NCI-H1092 (cell line): ENCODE measurements around the gene PPM1D.
"Not testable (repeated sequence)": the region's sequence is repeated elsewhere in the genome, so short reads cannot be mapped to it uniquely, and the experiment has no call there.

Experiments used
- DNase-seq: peaks from one replicate; lab custom pipeline; 2025; lab: John Stamatoyannopoulos, UW

PPM1D gene

DNA sequence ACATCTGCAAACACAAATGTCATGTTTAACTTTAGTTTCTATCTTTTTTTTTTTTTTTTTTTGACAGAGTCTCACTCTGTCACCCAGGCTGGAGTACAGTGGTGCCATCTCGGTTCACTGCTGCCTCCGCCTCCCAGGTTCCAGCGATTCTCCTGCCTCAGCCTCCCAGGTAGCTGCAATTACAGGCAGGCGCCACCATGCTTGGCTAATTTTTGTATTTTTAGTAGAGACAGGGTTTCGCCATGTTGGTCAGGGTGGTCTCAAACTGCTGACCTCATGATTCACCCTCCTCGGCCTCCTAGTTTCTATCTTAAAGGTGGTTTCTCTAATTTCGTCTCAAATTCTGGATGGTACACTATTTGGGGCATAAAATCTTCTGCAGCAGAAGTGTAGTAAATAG is 5.8 kb upstream of the PPM1D start:
- not testable (repeated sequence) for DNase-seq

DNA sequence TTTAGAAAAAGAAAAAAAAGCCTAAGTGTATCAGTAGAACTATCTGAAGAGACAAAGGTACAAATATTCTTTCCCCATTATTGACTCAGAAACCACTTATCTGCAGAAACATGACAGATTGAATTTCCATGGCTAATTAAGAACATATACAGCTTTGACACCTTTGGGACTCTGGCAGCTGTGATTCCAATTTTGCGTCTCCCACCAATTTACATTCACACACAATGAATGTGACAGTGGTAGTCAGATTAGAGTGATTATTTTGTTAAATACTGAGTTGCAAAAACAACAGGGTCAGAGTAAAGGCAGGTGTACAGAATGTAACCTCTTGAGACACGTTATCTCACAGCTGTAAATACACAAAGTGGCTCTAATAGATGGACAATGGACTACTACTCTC is 5.3 kb upstream of the PPM1D start:
- DNase-seq: no peak

GRCh38 chr17:60597297-60597696 is 2.7 kb upstream of the PPM1D start:
- no peak for DNase-seq

DNA sequence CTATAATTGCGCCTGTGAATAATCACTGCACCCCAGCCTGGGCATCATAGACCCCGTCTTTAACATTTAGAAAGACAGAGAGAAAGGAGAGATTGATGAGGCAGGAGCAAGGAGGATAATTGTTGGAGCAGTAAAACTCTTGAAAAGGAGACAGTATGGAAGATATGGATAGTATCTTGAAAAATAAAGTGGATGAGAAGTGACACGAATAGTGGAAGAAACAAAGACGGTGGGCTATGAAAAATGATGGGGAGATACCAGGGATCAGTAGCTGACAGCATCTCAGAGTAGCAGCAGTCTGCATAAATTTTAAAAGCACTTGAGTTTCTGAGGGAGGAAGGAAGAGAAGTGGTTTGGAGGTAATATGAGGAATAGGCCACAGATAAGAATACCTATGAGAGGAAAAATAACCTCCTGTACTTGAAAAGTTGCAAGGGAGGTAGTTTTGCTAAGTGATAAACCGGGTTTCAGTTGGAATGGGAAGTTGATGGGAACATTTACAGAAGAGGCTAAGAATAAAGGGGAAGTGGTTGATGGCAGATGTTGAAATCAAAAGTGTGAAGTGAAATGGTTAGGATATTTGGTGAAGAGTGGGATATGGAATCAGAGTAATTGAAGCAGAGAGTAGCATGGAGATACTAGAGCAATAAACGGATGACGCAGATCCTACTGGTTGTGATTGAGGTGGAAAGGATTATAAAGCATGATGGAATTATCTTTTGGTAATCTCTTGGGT is 1.8 kb upstream of the PPM1D start:
- no peak for DNase-seq

DNA sequence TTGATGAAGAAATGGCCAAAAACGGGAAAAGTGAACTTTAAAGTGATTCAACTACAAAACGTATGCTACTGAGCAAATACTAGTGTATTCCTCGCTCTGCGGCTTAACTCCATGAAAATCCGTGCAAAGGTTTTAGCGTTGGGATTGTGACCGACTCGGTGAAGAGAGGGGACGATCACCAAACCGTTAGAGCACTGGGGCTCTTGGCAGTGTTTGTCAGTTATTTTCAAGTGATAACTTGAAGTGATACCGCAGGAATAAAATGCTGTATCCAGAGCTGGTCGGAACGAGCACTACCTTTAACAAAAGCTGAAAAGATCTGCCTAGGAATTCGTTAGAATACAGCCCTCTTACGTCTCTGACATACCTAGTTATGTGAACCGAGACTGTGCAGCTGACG is 773 bp upstream of the PPM1D start:
- DNase-seq: no peak

DNA sequence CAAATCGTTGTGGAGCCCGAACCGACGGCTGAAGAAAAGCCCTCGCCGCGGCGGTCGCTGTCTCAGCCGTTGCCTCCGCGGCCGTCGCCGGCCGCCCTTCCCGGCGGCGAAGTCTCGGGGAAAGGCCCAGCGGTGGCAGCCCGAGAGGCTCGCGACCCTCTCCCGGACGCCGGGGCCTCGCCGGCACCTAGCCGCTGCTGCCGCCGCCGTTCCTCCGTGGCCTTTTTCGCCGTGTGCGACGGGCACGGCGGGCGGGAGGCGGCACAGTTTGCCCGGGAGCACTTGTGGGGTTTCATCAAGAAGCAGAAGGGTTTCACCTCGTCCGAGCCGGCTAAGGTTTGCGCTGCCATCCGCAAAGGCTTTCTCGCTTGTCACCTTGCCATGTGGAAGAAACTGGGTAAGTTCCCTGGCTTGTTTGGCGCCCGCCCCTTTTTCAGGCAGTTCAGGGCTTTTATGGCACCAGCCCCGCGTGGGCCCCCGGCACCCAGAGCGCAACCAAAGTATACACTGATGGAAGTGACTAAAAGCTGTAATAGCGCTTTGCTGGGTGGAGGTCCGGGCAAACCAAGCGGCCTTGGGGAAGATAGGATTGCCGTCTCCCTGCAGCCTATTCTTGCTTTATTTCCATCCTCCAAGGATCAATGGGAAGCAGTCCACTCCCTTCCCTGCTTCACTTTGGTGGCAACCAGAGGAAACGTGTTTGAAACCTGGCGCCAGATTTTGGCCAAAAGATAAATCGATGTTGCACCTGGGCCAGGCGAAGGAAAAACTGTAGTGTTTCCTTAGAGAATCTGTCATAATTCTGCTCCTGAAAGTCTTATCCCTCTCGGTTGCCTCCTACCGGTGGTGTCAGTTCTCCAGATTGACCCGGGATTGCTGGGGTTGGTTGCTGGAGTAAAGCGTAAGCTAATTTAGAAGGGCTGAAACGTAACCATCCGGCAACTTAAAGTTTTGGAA is 775 bp downstream of the PPM1D start:
- peak; percentile 39 for DNase-seq

- peak; percentile 28 for DNase-seq
These were observed 1.7 kb downstream of the PPM1D start for GRCh38 chr17:60601447-60602384.

- no peak for DNase-seq
These were observed 2.4 kb downstream of the PPM1D start for GRCh38 chr17:60602385-60602742.

DNA sequence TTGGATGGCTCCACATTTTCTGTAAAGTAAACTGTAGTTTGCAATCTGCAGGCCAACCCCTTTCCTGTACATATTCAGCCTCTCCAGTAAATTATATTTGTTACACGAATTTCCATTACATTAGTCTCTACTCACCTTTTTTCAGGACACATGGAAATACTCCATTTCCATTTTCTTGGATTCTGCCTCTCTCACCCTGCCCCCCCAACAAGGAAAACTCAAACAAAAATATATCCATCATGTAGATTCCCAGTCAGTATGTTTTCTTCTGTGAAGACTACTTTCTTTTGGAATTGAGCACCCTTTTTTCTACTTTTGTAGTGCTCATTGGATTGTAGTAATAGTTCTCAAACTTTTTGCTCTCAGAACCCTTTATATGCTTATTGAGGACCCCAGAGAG is 2.9 kb downstream of the PPM1D start:
- DNase-seq: no peak

DNA sequence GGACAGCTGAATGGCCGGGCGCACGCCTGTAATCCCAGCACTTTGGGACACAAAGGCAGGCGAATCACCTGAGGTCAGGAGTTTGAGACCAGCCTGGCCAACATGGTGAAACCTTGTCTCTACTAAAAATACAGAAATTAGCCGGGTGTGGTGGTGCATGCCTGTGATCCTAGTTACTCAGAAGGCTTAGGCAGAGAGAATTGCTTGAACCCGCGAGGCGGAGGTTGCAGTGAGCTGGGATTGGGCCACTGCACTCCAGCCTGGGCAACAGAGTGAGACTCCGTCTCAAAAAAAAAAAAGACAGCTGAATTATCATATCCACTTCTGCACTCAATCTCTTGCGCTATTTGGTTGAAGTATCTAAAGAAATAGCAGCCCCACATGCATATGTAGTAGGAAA is 3.5 kb downstream of the PPM1D start:
- not testable (repeated sequence) for DNase-seq

GRCh38 chr17:60604686-60605334 is 4.8 kb downstream of the PPM1D start:
- no peak for DNase-seq

GRCh38 chr17:60606036-60606435 is 6.0 kb downstream of the PPM1D start:
- DNase-seq: no peak

DNA sequence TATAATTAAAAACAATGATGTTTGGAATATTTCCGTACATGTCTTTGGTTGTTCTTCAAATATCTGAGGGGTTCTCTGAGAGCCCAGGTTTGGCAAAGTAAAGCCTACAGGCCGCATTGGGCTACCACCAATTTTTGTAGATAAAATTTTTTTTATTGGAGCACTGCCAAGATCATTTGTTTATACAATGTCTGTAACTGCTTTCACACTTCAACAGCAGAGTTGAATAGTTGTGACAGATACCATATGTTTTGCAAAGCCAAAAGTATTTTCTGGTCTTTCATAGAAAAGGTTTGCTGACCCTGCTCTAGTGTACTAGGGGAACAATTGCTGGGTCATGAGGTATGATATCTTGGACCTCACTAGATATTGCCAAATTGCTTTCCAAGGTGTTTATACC is 10.5 kb downstream of the PPM1D start:
- DNase-seq: no peak

DNA sequence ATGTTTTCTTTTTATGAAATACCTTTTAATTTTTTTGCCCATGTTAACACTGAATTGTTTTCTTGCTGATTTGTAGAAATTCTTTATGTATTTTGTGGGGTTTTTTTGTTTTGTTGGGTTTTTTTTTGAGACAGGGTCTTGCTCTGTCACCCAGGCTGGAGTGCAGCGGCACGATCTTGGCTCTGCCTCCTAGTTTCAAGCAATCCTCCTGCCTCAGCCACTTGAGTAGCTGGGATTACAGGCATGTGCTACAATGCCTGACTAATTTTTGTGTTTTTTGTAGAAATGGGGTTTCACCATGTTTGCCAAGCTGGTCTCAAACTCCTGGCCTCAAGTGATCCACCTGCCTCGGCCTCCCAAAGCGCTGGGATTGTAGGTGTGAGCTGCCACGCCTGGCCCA is 11.3 kb downstream of the PPM1D start:
- DNase-seq: not testable (repeated sequence)

DNA sequence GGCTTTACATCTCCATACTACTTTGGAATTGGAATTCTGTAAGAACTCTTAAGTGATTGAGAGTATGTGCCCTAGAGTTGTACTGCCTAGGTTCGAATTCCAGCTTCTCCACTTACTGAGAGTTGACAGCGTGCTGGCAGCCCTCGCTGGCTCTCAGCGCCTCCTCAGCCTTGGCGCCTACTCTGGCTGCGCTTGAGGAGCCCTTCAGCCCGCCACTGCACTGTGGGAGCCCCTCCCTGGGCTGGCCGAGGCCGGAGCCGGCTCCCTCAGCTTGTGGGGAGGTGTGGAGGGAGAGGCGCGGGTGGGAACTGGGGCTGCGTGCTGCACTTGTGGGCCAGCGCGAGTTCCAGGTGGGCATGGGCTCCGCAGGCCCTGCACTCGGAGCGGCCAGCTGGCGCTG is 13.3 kb downstream of the PPM1D start:
- DNase-seq: no peak

- DNase-seq: not testable (repeated sequence)
These were observed 13.8 kb downstream of the PPM1D start for GRCh38 chr17:60613796-60614195.

- DNase-seq: not testable (repeated sequence)
These were observed 14.3 kb downstream of the PPM1D start for GRCh38 chr17:60614247-60614646.

DNA sequence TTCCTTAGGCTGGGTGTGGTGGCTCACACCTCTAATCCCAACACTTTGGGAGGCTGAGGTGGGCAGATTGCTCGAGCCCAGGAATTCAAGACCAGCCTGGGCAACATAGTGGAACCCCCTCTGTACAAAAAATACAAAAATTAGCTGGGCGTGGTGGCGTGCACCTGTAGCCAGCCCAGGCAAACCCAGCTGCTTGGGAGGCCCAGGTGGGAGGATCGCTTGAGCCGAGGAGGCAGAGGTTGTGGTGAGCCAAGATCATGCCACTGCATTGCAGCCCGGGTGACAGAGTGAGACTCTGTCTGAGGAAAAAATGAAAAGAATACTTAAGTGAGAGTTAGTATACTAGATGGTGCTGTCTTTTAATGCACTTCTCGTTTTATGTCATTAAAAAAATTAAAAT is 15.1 kb downstream of the PPM1D start:
- DNase-seq: no peak

DNA sequence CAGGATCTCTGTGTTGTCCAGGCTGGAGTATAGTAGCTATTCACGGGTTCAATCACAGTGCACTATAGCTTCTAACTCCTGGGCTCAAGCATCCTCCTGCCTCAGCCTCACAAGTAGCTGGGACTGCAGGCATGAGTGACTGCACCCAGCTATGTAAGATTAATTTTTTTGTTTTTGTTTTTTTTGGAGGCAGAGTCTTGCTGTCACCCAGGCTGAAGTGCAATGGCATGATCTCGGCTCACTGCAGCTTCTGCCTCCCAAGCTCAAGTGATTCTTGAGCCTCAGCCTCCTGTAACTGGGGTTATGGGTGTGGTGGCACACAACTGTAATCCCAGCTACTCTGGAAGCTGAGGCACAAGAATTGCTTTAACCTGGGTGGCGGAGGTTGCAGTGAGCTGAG is 15.8 kb downstream of the PPM1D start:
- DNase-seq: no peak

- DNase-seq: no peak
These were observed 18.1 kb downstream of the PPM1D start for GRCh38 chr17:60618080-60618479.

GRCh38 chr17:60618854-60619526 is 19.0 kb downstream of the PPM1D start:
- no peak for DNase-seq
